Right atrium auricular region (tissue), 2 donors: ENCODE results near the gene ANP32A. TPM values are rescaled to one million over a fixed set of nuclear protein-coding genes. Genes with fewer than 3 reads are reported as not detected.
A peak's percentile ranks its signal among the peaks of the same experiment; 100 is the strongest.

ENCODE experiments used
- DNase-seq: peaks from one replicate; pipeline ENCODE4 v3.0.0-alpha.2; 2019; ENCODE audit warnings: low spot score
- H3K27ac ChIP-seq, 2 donors: fragments of 200-600 bp; sonication (generic); 1 replicate in 1 of 2; 2 replicates in 1 of 2; pipeline ENCODE4 v1.5.1; 2016 to 2019
- H3K27me3 ChIP-seq, 2 donors: fragments of 200-600 bp; sonication (generic); one replicate each; pipeline versions ENCODE4 v1.5.1 to v1.6.0; 2017 to 2019
- H3K36me3 ChIP-seq: fragments of 200-600 bp; sonication (generic); one replicate; pipeline ENCODE4 v1.5.1; 2016
- H3K4me1 ChIP-seq, 2 donors: fragments of 200-600 bp; sonication (generic); one replicate each; pipeline versions ENCODE4 v1.5.1 to v1.6.0; 2017 to 2019
- H3K4me3 ChIP-seq, 2 donors: fragments of 200-600 bp; sonication (generic); 1 replicate in 1 of 2; 2 replicates in 1 of 2; pipeline ENCODE4 v1.5.1; 2017 to 2019; ENCODE audit warnings: mild to moderate bottlenecking in 1 of 2, moderate library complexity in 1 of 2
- H3K9me3 ChIP-seq, 2 donors: fragments of 200-600 bp; sonication (generic); one replicate each; pipeline ENCODE4 v1.5.1; 2019
- total RNA-seq, 2 donors: library from RNA; depleted of rRNA; stranded (reverse); fragments of >200 nt; gene quantifications; one replicate each; pipeline ENCODE4 v1.1.0, GENCODE V29; 2016
- TF ChIP-seq, protein P1 (sequence below), 2 donors: fragments of 200-600 bp; sonication (generic); IDR thresholded peaks; one replicate each; pipeline ENCODE4 v1.5.1; 2019; ENCODE audit warnings: antibody characterized with exemption in 2 of 2

Gene ANP32A
- total RNA-seq, 2 donors from 2014 or later = 60.9 to 69.2 TPM

DNA sequence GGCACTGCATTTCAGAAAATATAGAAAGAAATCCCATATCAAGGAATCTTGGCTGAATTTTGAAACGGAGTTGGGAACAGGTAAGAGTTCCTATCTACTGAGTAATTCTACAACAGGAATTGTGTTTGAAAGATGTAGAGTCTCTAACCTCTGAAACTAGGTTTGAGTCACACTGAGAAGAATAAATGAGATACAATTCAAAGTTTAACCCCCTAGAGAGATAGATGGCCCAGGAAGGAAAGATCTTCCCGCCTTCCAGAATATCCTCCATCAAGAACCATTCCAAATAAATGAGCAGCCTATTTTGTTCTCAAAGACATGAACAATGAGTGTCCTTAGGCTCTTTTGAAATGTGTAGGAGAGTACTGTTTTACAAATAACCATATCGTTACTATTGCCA lies 2.9 kb upstream of the ANP32A start:
- TF ChIP-seq, protein P1, sequence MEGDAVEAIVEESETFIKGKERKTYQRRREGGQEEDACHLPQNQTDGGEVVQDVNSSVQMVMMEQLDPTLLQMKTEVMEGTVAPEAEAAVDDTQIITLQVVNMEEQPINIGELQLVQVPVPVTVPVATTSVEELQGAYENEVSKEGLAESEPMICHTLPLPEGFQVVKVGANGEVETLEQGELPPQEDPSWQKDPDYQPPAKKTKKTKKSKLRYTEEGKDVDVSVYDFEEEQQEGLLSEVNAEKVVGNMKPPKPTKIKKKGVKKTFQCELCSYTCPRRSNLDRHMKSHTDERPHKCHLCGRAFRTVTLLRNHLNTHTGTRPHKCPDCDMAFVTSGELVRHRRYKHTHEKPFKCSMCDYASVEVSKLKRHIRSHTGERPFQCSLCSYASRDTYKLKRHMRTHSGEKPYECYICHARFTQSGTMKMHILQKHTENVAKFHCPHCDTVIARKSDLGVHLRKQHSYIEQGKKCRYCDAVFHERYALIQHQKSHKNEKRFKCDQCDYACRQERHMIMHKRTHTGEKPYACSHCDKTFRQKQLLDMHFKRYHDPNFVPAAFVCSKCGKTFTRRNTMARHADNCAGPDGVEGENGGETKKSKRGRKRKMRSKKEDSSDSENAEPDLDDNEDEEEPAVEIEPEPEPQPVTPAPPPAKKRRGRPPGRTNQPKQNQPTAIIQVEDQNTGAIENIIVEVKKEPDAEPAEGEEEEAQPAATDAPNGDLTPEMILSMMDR (IDR thresholded peaks at IDR 0.05) = no peak
- H3K4me3 ChIP-seq = no peak overlapping the region
- H3K4me1 ChIP-seq = peaks cover 0 to 10% of the 10 kb centered on the region in 2 donors
- H3K9me3 ChIP-seq = no peaks in the 10 kb centered on the region
- H3K27me3 ChIP-seq = no peaks in the 10 kb centered on the region
- no peaks in the 10 kb centered on the region for H3K36me3 ChIP-seq
- no peak overlapping the region for H3K27ac ChIP-seq
- DNase-seq = no peak

DNA sequence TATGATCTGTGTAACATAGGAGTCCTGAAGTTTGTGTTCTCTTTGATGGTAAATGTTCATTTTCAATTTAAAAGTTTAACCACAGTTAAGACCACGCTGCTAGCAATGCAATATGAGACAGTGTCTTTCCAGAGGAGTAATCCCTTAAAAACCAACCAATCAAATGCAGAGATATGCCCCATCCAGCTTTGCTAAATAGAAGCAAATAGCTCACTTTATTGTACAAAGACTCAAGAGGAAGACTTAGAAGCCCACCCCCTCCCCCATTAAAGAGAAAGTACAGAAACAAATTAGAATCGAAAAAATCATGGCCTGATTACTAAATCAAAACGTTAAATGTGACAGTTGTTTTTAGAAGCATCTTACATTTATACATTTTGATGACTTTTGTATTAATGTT lies 2.1 kb upstream of the ANP32A start:
- Histone ChIP-seq H3K4me3 (no peak overlapping the region), H3K9me3 (no peaks in the 10 kb centered on the region), H3K36me3 (no peaks in the 10 kb centered on the region), H3K27me3 (no peaks in the 10 kb centered on the region), H3K4me1 (peaks cover 0 to 10% of the 10 kb centered on the region in 2 donors), H3K27ac (no peak overlapping the region)
- no peak for DNase-seq
- TF ChIP-seq, protein P1 (IDR thresholded peaks at IDR 0.05) = no peak

DNA sequence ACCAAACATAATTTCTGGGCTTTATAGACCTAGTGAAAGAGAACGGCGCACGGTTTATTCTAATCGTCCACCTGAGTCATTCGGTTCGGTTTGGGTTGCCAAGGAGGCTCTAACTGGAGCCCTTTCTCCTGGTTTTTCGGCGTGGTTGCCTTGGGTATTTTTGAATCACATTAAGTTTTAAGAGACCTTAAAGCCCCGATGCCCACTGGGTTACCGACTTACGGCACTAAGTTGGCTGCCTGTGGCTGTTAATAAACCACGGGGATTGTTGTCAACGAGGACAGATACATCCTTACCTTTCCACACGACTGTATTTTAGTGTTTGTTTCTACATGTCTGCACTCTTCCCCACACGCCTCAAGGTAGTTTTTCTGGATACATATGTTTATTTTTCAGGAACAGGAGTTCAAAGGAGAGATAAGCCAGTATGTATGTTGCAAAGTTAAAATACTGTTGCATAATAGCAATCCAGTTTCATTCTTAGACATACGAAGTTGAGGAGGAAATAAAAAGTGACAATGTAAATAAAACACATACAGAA lies 1.2 kb upstream of the ANP32A start:
- TF ChIP-seq, protein P1 (IDR thresholded peaks at IDR 0.05) = no peak
- H3K9me3 ChIP-seq = no peaks in the 10 kb centered on the region
- H3K27ac ChIP-seq = peak overlapping the region; percentile 99 to 100
- peak overlapping the region; percentile 89 to 95 for H3K4me3 ChIP-seq
- DNase-seq = no peak
- no peaks in the 10 kb centered on the region for H3K36me3 ChIP-seq
- H3K4me1 ChIP-seq = peaks cover 0 to 10% of the 10 kb centered on the region in 2 donors
- no peaks in the 10 kb centered on the region for H3K27me3 ChIP-seq

DNA sequence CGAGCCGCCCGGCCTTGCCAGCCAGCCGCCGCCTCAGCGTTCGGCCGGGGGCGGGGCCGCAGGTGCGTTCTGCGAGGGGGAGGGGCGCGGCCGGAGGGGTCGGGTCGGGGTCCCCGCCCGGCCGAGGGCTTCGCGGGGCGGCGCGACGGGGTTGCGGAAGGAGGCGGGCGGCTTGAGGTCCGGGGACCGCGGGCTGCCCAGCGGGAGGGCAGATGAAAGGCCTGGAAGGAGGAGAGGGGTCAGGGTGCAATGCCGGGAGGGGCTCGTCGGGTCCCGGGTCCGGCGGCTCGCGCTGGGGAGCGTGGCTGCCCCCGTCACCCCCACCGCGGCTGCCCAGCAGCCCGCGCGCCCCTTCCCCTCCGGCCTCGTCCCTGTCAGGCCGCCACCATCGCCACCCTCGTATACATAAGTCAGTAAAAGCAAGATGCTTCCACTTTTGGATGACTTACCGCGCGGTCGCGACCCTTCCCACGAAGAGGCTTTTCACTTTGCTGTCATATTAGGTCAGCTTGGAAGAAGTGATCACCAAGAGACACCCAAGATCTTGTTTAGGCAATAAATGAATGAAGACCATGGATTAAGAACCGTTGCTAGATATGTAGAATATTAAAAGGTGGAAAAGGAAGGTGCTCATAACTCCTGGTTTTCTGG lies 620 bp upstream of the ANP32A start:
- DNase-seq = no peak

DNA sequence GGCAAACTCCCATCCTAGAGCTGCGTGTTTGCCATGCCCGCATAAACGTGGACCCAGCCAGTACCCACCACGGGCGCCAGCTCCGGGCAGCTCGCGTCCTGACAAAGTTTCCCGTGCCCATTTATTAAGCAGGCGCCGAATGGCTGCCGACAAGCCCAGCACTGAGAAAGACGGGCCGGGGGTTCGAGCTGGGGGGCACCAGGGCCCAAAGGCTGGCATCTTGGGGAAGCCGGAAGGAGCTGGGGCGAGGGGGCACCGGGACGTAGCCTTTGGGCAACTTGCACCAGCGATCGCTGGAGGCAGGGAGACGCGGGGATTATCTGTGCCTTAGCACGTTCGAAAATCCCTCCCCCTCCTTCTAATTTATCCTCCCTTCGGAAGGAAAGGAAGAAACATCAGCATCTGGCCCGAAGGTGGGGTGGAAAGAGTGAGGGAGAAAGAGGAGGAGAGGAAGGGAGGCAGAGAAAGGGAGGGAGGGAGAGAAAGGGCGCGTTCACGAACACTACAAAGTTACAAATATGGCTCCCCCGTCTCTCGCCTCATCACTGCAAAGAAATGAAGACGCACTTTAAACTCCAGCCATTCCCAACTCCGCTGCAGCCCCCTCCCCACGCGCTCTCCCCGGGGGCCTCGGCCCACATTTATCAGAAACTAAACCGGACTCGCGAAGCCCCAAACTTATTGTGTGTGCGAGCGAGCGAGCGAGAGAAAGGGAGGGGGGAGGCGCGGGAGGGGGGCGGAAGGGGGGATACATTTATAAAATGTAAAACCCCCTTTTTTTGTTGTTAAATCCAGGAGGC lies 1.0 kb downstream of the ANP32A start:
- DNase-seq = no peak
- H3K4me3 ChIP-seq = peak overlapping the region; percentile 89 to 95
- H3K36me3 ChIP-seq = no peaks in the 10 kb centered on the region
- no peaks in the 10 kb centered on the region for H3K27me3 ChIP-seq
- TF ChIP-seq, protein P1 (IDR thresholded peaks at IDR 0.05) = no peak
- peak overlapping the region; percentile 99 to 100 for H3K27ac ChIP-seq
- H3K9me3 ChIP-seq = no peaks in the 10 kb centered on the region
- peaks cover 0 to 27% of the 10 kb centered on the region in 2 donors for H3K4me1 ChIP-seq

More for the DNA sequence above, 620 bp upstream of the ANP32A start:
- H3K27me3 ChIP-seq = no peaks in the 10 kb centered on the region
- no peaks in the 10 kb centered on the region for H3K36me3 ChIP-seq
- H3K27ac ChIP-seq = peak overlapping the region; percentile 99 to 100
- peaks cover 0 to 16% of the 10 kb centered on the region in 2 donors for H3K4me1 ChIP-seq
- TF ChIP-seq, protein P1 (IDR thresholded peaks at IDR 0.05) = no peak
- peak overlapping the region; percentile 89 to 95 for H3K4me3 ChIP-seq
- no peaks in the 10 kb centered on the region for H3K9me3 ChIP-seq
